H1 (cell line): ENCODE results near the gene DEFB131A. TPM values are rescaled to one million over a fixed set of nuclear protein-coding genes. Genes with fewer than 3 reads are reported as not detected.
"Not testable (repeated sequence)": the region's sequence is repeated elsewhere in the genome, so short reads cannot be mapped to it uniquely, and the experiment has no call there.

Experiments
- CTCF ChIA-PET: fragments of 300-600 bp; sonication (Branson Sonifier 250); formaldehyde crosslinking; loops from one replicate; lab custom pipeline; 2021; ENCODE audit not compliant: partially characterized antibody; lab: Charles Lee
- POLR2A ChIA-PET: fragments of 300-600 bp; sonication (Branson Sonifier 250); formaldehyde crosslinking; loops from one replicate; lab custom pipeline; 2021; ENCODE audit warnings: inconsistent platforms; ENCODE audit not compliant: partially characterized antibody; lab: Charles Lee
- DNase-seq, 2 experiments: peaks; one replicate each; pipeline versions ENCODE4 v3.0.0 to v3.0.0-alpha.2; 2010 to 2022; ENCODE audit warnings: low spot score in 2 of 2, low read depth in 1 of 2, mixed read lengths in 1 of 2
- FAIRE-seq: peaks from 2 replicates; lab custom pipeline; 2011; peaks lifted over from hg19 to GRCh38; lab: Jason Lieb, UNC
- H2AFZ ChIP-seq: 2 replicates; pipeline ENCODE4 v1.8.1; 2012; ENCODE audit warnings: low read length, inconsistent platforms
- H2AK5ac ChIP-seq: 2 replicates; pipeline ENCODE4 v1.6.1; 2013; ENCODE audit warnings: low read depth, low read length
- H2BK120ac ChIP-seq: replicated peaks from 2 replicates; pipeline ENCODE3; 2013; ENCODE audit warnings: low read depth, low read length, inconsistent platforms
- H2BK12ac ChIP-seq: 2 replicates; pipeline ENCODE4 v1.6.1; 2013; ENCODE audit warnings: low read depth, low read length
- H2BK15ac ChIP-seq: 2 replicates; pipeline ENCODE4 v1.6.1; 2013; ENCODE audit warnings: low read length
- H2BK20ac ChIP-seq: 2 replicates; pipeline ENCODE4 v1.6.1; 2013; ENCODE audit warnings: low read length
- H2BK5ac ChIP-seq: 2 replicates; pipeline ENCODE4 v1.6.1; 2013; ENCODE audit warnings: low read depth, low read length
- H3K14ac ChIP-seq: 2 replicates; pipeline ENCODE4 v1.6.1; 2013; ENCODE audit warnings: inconsistent platforms; ENCODE audit not compliant: insufficient read length
- H3K18ac ChIP-seq: 2 replicates; pipeline ENCODE4 v1.6.1; 2013; ENCODE audit warnings: low read length; ENCODE audit errors: extremely low read depth
- H3K23ac ChIP-seq: 2 replicates; pipeline ENCODE4 v1.6.1; 2013; ENCODE audit warnings: inconsistent platforms; ENCODE audit not compliant: insufficient read length
- H3K23me2 ChIP-seq: 2 replicates; pipeline ENCODE4 v1.6.1; 2013; ENCODE audit warnings: low read depth, low read length
- H3K27ac ChIP-seq: 2 replicates; pipeline ENCODE4 v1.6.1; 2011; ENCODE audit warnings: low read depth, low read length, inconsistent platforms
- H3K27me3 ChIP-seq, 4 experiments: replicated peaks in 1 of 4; 1 replicate in 1 of 4; 2 replicates in 3 of 4; pipeline versions ENCODE4 v1.6.1 to v1.8.1; 2011 to 2013; ENCODE audit warnings: low read length in 3 of 4, mild to moderate bottlenecking in 3 of 4, inconsistent platforms in 2 of 4, mixed read lengths in 2 of 4, moderate library complexity in 1 of 4; ENCODE audit not compliant: control insufficient read depth in 3 of 4, insufficient read depth in 3 of 4; ENCODE audit errors: extremely low read depth in 1 of 4
- H3K36me3 ChIP-seq, 4 experiments: 2 replicates each; pipeline versions ENCODE4 v1.6.1 to v1.8.1; 2011 to 2013; ENCODE audit warnings: mild to moderate bottlenecking in 4 of 4, low read length in 3 of 4, moderate library complexity in 2 of 4, control low read depth in 1 of 4, inconsistent platforms in 1 of 4; ENCODE audit not compliant: insufficient read depth in 4 of 4, control insufficient read depth in 2 of 4
- H3K4ac ChIP-seq: replicated peaks from 2 replicates; pipeline ENCODE3; 2013; ENCODE audit warnings: low read length, low read depth, mixed read lengths, inconsistent platforms; ENCODE audit not compliant: insufficient read length
- H3K4me1 ChIP-seq, 4 experiments: replicated peaks in 1 of 4; 1 replicate in 1 of 4; 2 replicates in 3 of 4; pipeline versions ENCODE4 v1.6.1 to v1.8.1; 2011 to 2013; ENCODE audit warnings: low read length in 3 of 4, inconsistent platforms in 2 of 4, mixed read lengths in 1 of 4; ENCODE audit not compliant: insufficient read depth in 4 of 4, control insufficient read depth in 3 of 4
- H3K4me2 ChIP-seq, 2 experiments: 2 replicates each; pipeline versions ENCODE4 v1.6.1 to v1.8.1; 2011 to 2013; ENCODE audit warnings: low read depth in 2 of 2, low read length in 2 of 2, control low read depth in 1 of 2, inconsistent platforms in 1 of 2, mild to moderate bottlenecking in 1 of 2; ENCODE audit not compliant: insufficient read depth in 1 of 2
- H3K4me3 ChIP-seq, 4 experiments: fragments of 200-600, 300-600 bp in 1 of 4; sonication (generic), shearing (Covaris generic), sonication (Bioruptor Twin) in 1 of 4; 2 replicates each; pipeline versions ENCODE4 v1.5.1 to v1.8.1; 2011 to 2016; ENCODE audit warnings: low read length in 4 of 4, low read depth in 3 of 4, control low read depth in 2 of 4, inconsistent platforms in 2 of 4, mild to moderate bottlenecking in 2 of 4, mixed read lengths in 1 of 4, moderate library complexity in 1 of 4; ENCODE audit not compliant: insufficient read depth in 2 of 4; ENCODE audit errors: extremely low read depth in 1 of 4
- H3K56ac ChIP-seq: replicated peaks from 2 replicates; pipeline ENCODE3; 2013; ENCODE audit warnings: low read depth, mild to moderate bottlenecking, mixed read lengths, low read length, inconsistent platforms; ENCODE audit not compliant: insufficient read length
- H3K79me1 ChIP-seq: 2 replicates; pipeline ENCODE4 v1.6.1; 2013; ENCODE audit warnings: low read depth, low read length, control low read depth
- H3K79me2 ChIP-seq, 2 experiments: 2 replicates each; pipeline versions ENCODE4 v1.6.1 to v1.8.1; 2012 to 2013; ENCODE audit warnings: low read length in 2 of 2, mild to moderate bottlenecking in 2 of 2, inconsistent platforms in 1 of 2; ENCODE audit not compliant: insufficient read depth in 2 of 2, control insufficient read depth in 1 of 2
- H3K9ac ChIP-seq, 4 experiments: replicated peaks in 1 of 4; 1 replicate in 1 of 4; 2 replicates in 3 of 4; pipeline versions ENCODE4 v1.6.1 to v1.8.1; 2011 to 2013; ENCODE audit warnings: low read depth in 3 of 4, low read length in 3 of 4, control low read depth in 2 of 4, mild to moderate bottlenecking in 2 of 4, moderate library complexity in 2 of 4, inconsistent platforms in 1 of 4; ENCODE audit errors: extremely low read depth in 1 of 4
- H3K9me3 ChIP-seq, 2 experiments: 2 replicates each; pipeline versions ENCODE4 v1.6.1 to v1.8.1; 2012 to 2013; ENCODE audit warnings: mild to moderate bottlenecking in 2 of 2, moderate library complexity in 2 of 2, control low read depth in 1 of 2, inconsistent platforms in 1 of 2, low read depth in 1 of 2, low read length in 1 of 2, mixed read lengths in 1 of 2; ENCODE audit not compliant: insufficient read depth in 2 of 2
- H4K20me1 ChIP-seq, 2 experiments: replicated peaks in 1 of 2; 2 replicates each; pipeline versions ENCODE3 to v1.8.1; 2011 to 2013; ENCODE audit warnings: inconsistent platforms in 2 of 2, low read length in 2 of 2, mild to moderate bottlenecking in 1 of 2; ENCODE audit not compliant: insufficient read depth in 2 of 2, control insufficient read depth in 1 of 2
- H4K5ac ChIP-seq: 2 replicates; pipeline ENCODE4 v1.6.1; 2013; ENCODE audit warnings: low read length, low read depth, mixed read lengths, inconsistent platforms; ENCODE audit not compliant: insufficient read length
- H4K8ac ChIP-seq: 2 replicates; pipeline ENCODE4 v1.8.0; 2013; ENCODE audit warnings: mild to moderate bottlenecking, moderate library complexity, low read length, inconsistent platforms; ENCODE audit not compliant: insufficient read depth; ENCODE audit errors: extremely low read depth
- H4K91ac ChIP-seq: replicated peaks from 2 replicates; pipeline ENCODE3; 2013; ENCODE audit warnings: low read length, mixed read lengths, inconsistent platforms; ENCODE audit not compliant: insufficient read length
- WGBS, 2 experiments: shearing (Covaris generic) in 1 of 2; methylation state at CpG; one replicate each; pipeline versions ENCODE4 v1.1.6 to v1.1.7; 2013 to 2015; ENCODE audit warnings: low lambda C conversion rate in 2 of 2, mixed read lengths in 2 of 2, inconsistent platforms in 1 of 2, low coverage in 1 of 2, missing lambda C conversion rate in 1 of 2; ENCODE audit not compliant: insufficient replicate concordance in 2 of 2, insufficient coverage in 1 of 2, insufficient read length in 1 of 2; ENCODE audit errors: extremely low coverage in 1 of 2, missing lambda C conversion rate in 1 of 2; 5-methylcytosine and 5-hydroxymethylcytosine counted together
- polyA plus RNA-seq, 7 experiments: library from polyadenylated mRNA; depleted of rRNA in 3 of 7; stranded (reverse) in 5 of 7; unstranded in 2 of 7; fragments of >200 nt in 5 of 7; fragments of 200-250 nt in 2 of 7; gene quantifications; 1 replicate in 5 of 7; 2 replicates in 1 of 7; 4 replicates in 1 of 7; pipeline versions ENCODE4 v1.2.1 to v1.2.3, GENCODE V29; 2011 to 2013; ENCODE audit warnings: missing spikeins in 2 of 7, mixed read lengths in 2 of 7
- total RNA-seq: library from RNA; stranded (reverse); fragmentation: NEBNext Ultra II Directional; extraction: Animal tissue kit (Norgen Biotek cat#: 25700); gene quantifications from 2 replicates; pipeline ENCODE4 v1.2.1, GENCODE V29; 2021

Gene DEFB131A
- total and polyA plus RNA-seq, 2 of the 8 experiments (the other 6 are each of a cell fraction or from before 2014, with no cell fraction given), result not detected

DNA sequence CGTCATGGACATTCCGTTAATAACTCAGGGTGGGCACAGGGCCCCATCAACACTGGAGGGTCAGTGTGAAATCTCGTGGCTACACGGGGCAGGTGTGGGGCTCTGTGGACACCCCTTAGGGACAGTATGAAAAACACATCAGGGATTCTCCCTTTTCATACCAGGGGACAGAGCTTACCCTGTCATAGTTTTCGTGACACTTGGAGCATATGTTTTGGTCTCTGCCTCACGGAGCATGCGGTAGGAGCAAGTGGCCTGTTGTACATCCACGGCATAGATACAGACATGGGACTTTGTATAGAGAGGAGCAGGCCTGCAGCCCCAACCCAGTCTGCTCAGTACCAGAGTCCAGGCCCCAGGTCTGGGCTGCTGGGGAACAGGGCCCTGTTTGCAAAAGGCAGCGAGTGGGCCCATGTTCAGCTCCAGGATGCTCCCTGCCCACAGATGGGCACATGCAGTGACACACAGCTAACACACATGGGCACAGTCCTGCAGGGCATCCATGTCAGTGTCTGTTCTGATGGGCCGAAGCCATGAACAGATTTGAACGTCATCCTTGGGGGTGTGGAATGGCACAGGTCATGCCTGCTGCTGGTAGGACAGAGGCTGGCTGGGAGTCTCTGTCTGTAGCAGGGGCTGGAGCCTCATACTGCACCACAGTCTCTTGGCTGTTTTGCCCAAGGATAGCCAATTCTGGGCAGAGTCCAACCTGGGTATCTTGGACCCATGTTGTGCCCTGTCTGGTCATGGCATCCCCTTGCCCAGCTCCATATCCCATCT, 50.2 kb downstream of the DEFB131A start:
- POLR2A ChIA-PET, result not testable (repeated sequence)
- CTCF ChIA-PET, result interaction anchor here (0.6 to 1.6 kb wide), 2 partner anchors 38 to 274 kb away, joined by 3 read pairs; no protein-coding TSS in a partner anchor
- WGBS, 2 experiments, result 80% methylated on average over 11 of the region's 11 CpGs; no CpG with 5 or more reads in 1 of the 2 experiments

More for the DNA sequence above, 50.2 kb downstream of the DEFB131A start:
- H3K4me2 ChIP-seq, H3K18ac ChIP-seq, H3K23ac ChIP-seq, H2BK120ac ChIP-seq, H4K20me1 ChIP-seq, H3K79me1 ChIP-seq, H3K4me3 ChIP-seq, H2AK5ac ChIP-seq, H3K56ac ChIP-seq, H3K14ac ChIP-seq, FAIRE-seq, H3K27me3 ChIP-seq, H4K8ac ChIP-seq, H3K36me3 ChIP-seq, H4K91ac ChIP-seq, H3K27ac ChIP-seq, H2AFZ ChIP-seq, H3K9me3 ChIP-seq, H2BK20ac ChIP-seq, H2BK5ac ChIP-seq, H4K5ac ChIP-seq, H3K79me2 ChIP-seq, H3K9ac ChIP-seq, H3K4me1 ChIP-seq, H2BK15ac ChIP-seq, H2BK12ac ChIP-seq, DNase-seq, H3K4ac ChIP-seq, H3K23me2 ChIP-seq: not testable (repeated sequence)
